ENCODE data around the gene RUBCN. TPM values are rescaled to one million over a fixed set of nuclear protein-coding genes. Genes with fewer than 3 reads are reported as not detected.

The RUBCN gene
- total RNA-seq, 1 donor from 2014 or later = 31.7 TPM

DNA sequence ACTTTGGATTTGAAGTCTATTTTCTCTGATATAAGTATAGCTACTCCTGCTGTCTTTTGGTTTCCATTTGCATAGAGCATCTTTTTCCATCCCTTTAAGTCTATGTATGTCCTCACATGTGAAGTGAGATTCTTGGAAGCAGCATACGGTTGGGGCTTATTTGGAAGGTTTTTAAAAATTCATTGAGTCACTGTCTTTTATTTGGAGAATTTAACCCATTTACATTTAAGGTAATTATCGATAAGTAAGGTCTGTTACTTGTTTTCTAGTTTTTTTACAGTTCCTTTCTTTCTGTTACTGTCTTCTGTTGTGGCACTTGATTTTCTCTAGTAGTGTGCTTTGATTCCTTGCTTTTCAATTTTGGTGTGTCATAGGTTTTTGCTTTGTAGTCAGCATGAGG is 14.0 kb downstream of the RUBCN start:
- Mint-ChIP-seq H3K36me3 (ENCODE audit: low read depth) (peaks cover 19% of the 10 kb centered on the region), H3K27ac (ENCODE audit: unreplicated experiment) (no peak overlapping the region), H3K27me3 (ENCODE audit: low read depth) (no peaks in the 10 kb centered on the region), H3K4me3 (no peak overlapping the region), H3K4me1 (no peaks in the 10 kb centered on the region), H3K9me3 (peaks cover 6% of the 10 kb centered on the region)
- TF ChIP-seq, protein P1, sequence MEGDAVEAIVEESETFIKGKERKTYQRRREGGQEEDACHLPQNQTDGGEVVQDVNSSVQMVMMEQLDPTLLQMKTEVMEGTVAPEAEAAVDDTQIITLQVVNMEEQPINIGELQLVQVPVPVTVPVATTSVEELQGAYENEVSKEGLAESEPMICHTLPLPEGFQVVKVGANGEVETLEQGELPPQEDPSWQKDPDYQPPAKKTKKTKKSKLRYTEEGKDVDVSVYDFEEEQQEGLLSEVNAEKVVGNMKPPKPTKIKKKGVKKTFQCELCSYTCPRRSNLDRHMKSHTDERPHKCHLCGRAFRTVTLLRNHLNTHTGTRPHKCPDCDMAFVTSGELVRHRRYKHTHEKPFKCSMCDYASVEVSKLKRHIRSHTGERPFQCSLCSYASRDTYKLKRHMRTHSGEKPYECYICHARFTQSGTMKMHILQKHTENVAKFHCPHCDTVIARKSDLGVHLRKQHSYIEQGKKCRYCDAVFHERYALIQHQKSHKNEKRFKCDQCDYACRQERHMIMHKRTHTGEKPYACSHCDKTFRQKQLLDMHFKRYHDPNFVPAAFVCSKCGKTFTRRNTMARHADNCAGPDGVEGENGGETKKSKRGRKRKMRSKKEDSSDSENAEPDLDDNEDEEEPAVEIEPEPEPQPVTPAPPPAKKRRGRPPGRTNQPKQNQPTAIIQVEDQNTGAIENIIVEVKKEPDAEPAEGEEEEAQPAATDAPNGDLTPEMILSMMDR (conservative IDR thresholded peaks at IDR 0.05) = no peak
- no peak for DNase-seq (ENCODE audit: low read depth, low spot score)

DNA sequence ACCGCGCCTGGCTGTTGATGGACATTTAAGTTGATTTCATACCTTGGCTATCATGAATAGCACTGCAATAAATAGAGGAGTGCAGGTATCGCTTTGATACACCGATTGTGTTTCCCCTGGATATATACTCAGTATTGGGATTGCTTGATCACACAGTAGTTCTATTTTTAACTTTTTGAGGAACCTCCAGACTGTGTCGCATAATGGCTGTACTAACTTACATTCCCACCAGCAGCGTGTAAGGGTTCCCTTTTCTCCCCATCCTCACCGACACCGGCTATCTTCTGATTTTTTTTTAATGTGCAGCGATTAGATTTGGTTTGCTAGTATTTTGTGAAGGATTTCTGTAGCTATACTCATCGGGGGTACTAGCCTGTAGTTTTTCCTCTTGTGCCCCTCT is 16.0 kb downstream of the RUBCN start:
- DNase-seq (ENCODE audit: low read depth, low spot score) = no peak
- Mint-ChIP-seq H3K27ac (ENCODE audit: unreplicated experiment) (no peak overlapping the region), H3K36me3 (ENCODE audit: low read depth) (peaks cover 17% of the 10 kb centered on the region), H3K27me3 (ENCODE audit: low read depth) (no peaks in the 10 kb centered on the region), H3K4me1 (no peaks in the 10 kb centered on the region), H3K4me3 (no peak overlapping the region), H3K9me3 (peaks cover 6% of the 10 kb centered on the region)
- TF ChIP-seq, protein P1 (conservative IDR thresholded peaks at IDR 0.05) = no peak

DNA sequence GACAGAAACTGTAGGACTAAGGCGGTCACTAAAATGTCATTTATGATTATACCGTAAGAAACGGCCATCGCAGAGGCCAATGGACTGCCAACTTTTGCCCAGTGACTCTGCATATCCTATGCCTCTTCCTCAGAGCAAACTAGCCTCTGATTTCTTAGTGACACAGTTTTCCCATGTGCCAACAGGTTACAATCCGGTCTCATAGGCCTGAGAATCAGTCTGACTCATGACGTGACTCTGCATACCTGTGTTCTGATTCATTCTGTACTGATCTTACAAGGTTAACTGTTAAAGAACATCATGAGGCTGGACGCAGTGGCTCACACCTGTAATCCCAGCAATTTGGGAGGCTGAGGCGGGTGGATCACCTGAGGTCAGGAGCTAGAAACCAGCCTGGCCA is 17.8 kb downstream of the RUBCN start:
- no peak overlapping the region for H3K4me3 Mint-ChIP-seq
- H3K9me3 Mint-ChIP-seq = peaks cover 6% of the 10 kb centered on the region
- H3K27me3 Mint-ChIP-seq (ENCODE audit: low read depth) = no peaks in the 10 kb centered on the region
- H3K36me3 Mint-ChIP-seq (ENCODE audit: low read depth) = peaks cover 17% of the 10 kb centered on the region
- no peak for DNase-seq (ENCODE audit: low read depth, low spot score)
- H3K27ac Mint-ChIP-seq (ENCODE audit: unreplicated experiment) = no peak overlapping the region
- H3K4me1 Mint-ChIP-seq = no peaks in the 10 kb centered on the region
- TF ChIP-seq, protein P1 (conservative IDR thresholded peaks at IDR 0.05) = no peak

DNA sequence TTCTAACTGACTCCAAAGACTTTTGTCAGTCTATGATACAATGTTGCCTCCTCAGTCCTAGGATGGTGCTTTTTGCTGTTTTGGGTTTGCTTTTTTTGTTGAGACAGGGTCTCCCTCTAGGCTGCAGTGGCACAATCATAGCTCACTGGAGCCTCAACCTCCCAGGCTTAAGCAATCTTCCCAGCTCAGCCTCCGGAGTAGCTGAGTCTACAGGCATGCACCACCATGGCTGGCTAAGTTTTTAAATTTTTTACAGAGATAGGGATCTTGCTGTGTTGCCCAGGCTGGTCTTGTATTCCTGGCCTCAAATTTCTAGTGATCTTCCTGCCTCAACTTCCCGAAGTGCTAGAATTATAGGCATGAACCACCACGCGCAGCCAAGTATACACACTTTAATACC is 22.5 kb downstream of the RUBCN start:
- no peak overlapping the region for H3K27ac Mint-ChIP-seq (ENCODE audit: unreplicated experiment)
- no peaks in the 10 kb centered on the region for H3K27me3 Mint-ChIP-seq (ENCODE audit: low read depth)
- H3K9me3 Mint-ChIP-seq = no peaks in the 10 kb centered on the region
- DNase-seq (ENCODE audit: low read depth, low spot score) = no peak
- no peaks in the 10 kb centered on the region for H3K36me3 Mint-ChIP-seq (ENCODE audit: low read depth)
- H3K4me1 Mint-ChIP-seq = peaks cover 14% of the 10 kb centered on the region
- H3K4me3 Mint-ChIP-seq = no peak overlapping the region
- TF ChIP-seq, protein P1 (conservative IDR thresholded peaks at IDR 0.05) = no peak

DNA sequence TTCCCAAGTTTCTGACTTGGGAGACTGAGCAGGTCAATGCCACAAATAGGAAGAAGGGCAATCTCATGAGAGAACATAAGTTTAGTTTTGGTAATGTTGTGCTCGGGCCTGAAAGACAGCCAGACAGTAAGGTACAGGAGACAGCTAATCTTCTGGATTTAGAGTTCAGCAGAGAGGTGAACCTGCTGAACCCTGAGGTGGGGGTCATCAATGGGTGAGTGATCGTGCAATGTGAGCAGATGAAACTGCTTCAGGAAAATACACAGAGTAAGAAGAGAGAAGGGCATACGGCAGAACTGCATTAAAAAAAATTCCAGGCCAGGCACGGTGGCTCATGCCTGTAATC is 23.3 kb downstream of the RUBCN start:
- TF ChIP-seq, protein P1 (conservative IDR thresholded peaks at IDR 0.05) = no peak
- Mint-ChIP-seq H3K36me3 (ENCODE audit: low read depth) (peaks cover 2% of the 10 kb centered on the region), H3K27me3 (ENCODE audit: low read depth) (no peaks in the 10 kb centered on the region)

More for the DNA sequence above, 23.3 kb downstream of the RUBCN start:
- Mint-ChIP-seq H3K9me3 (no peaks in the 10 kb centered on the region), H3K4me1 (peaks cover 14% of the 10 kb centered on the region), H3K4me3 (no peak overlapping the region), H3K27ac (ENCODE audit: unreplicated experiment) (peak overlapping the region; percentile 92)
- no peak for DNase-seq (ENCODE audit: low read depth, low spot score)
